ENCODE measurements around the gene DYNC2H1.

The DYNC2H1 gene

GRCh38 chr11:103488031-103488461, 378.8 kb downstream of the DYNC2H1 start:
- no peak for DNase-seq (ENCODE audit: extremely low read depth, low read depth)
- TF ChIP-seq CTCF (IDR thresholded peaks at IDR 0.05; ENCODE audit: low read depth, low read length, missing control alignments) = no peak

GRCh38 chr11:103488579-103488978, 379.4 kb downstream of the DYNC2H1 start:
- TF ChIP-seq CTCF (IDR thresholded peaks at IDR 0.05; ENCODE audit: low read depth, low read length, missing control alignments) = no peak
- no peak overlapping the region for H3K4me3 ChIP-seq (replicated peaks; ENCODE audit: low read depth, low read length)
- DNase-seq (ENCODE audit: extremely low read depth, low read depth) = no peak

More at GRCh38 chr11:103488031-103488461, 378.8 kb downstream of the DYNC2H1 start:
- no peak overlapping the region for H3K4me3 ChIP-seq (replicated peaks; ENCODE audit: low read depth, low read length)

GRCh38 chr11:103491777-103492176, 382.6 kb downstream of the DYNC2H1 start:
- no peak for TF ChIP-seq CTCF (IDR thresholded peaks at IDR 0.05; ENCODE audit: low read depth, low read length, missing control alignments)
- H3K4me3 ChIP-seq (replicated peaks; ENCODE audit: low read depth, low read length) = no peak overlapping the region
- no peak for DNase-seq (ENCODE audit: extremely low read depth, low read depth)

- no peak overlapping the region for H3K4me3 ChIP-seq (replicated peaks; ENCODE audit: low read depth, low read length)
- TF ChIP-seq CTCF (IDR thresholded peaks at IDR 0.05; ENCODE audit: low read depth, low read length, missing control alignments) = no peak
- peak; percentile 27 for DNase-seq (ENCODE audit: extremely low read depth, low read depth)
Observed at GRCh38 chr11:103494491-103494890, 385.3 kb downstream of the DYNC2H1 start.

GRCh38 chr11:103497268-103497667, 388.0 kb downstream of the DYNC2H1 start:
- TF ChIP-seq CTCF (IDR thresholded peaks at IDR 0.05; ENCODE audit: low read depth, low read length, missing control alignments) = no peak
- no peak for DNase-seq (ENCODE audit: extremely low read depth, low read depth)
- no peak overlapping the region for H3K4me3 ChIP-seq (replicated peaks; ENCODE audit: low read depth, low read length)

- no peak for DNase-seq (ENCODE audit: extremely low read depth, low read depth)
- no peak for TF ChIP-seq CTCF (IDR thresholded peaks at IDR 0.05; ENCODE audit: low read depth, low read length, missing control alignments)
Observed at GRCh38 chr11:103499710-103500340, 390.6 kb downstream of the DYNC2H1 start.

GRCh38 chr11:103515283-103515682, 406.1 kb downstream of the DYNC2H1 start:
- DNase-seq (ENCODE audit: extremely low read depth, low read depth) = no peak
- no peak for TF ChIP-seq CTCF (IDR thresholded peaks at IDR 0.05; ENCODE audit: low read depth, low read length, missing control alignments)
- H3K4me3 ChIP-seq (replicated peaks; ENCODE audit: low read depth, low read length) = no peak overlapping the region

More at GRCh38 chr11:103499710-103500340, 390.6 kb downstream of the DYNC2H1 start:
- no peak overlapping the region for H3K4me3 ChIP-seq (replicated peaks; ENCODE audit: low read depth, low read length)
